Suprapubic skin (tissue), 3 donors: Measurements from ENCODE around the gene CYB561D1.

Experiments
- CTCF ChIP-seq, 2 donors: fragments of 200-600 bp in 1 of 2; fragments of 450-650 bp in 1 of 2; sonication (generic) in 1 of 2; IDR thresholded peaks; one replicate each; pipeline ENCODE4 v1.5.1; 2016 to 2019; ENCODE audit warnings: antibody characterized with exemption in 2 of 2, mild to moderate bottlenecking in 1 of 2, moderate library complexity in 1 of 2
- POLR2A ChIP-seq, 2 donors: fragments of 450-650 bp; IDR thresholded peaks; one replicate each; pipeline ENCODE4 v1.6.1; 2017; ENCODE audit warnings: antibody characterized with exemption in 2 of 2, mild to moderate bottlenecking in 2 of 2, moderate library complexity in 2 of 2

- TF ChIP-seq CTCF (IDR thresholded peaks at IDR 0.05), result no peak
- TF ChIP-seq POLR2A (IDR thresholded peaks at IDR 0.05), result no peak
Measured at GRCh38 chr1:109504974-109505373, 11.1 kb downstream of the CYB561D1 start.
